ENCODE measurements around the gene ITGB5.

ITGB5 gene

DNA sequence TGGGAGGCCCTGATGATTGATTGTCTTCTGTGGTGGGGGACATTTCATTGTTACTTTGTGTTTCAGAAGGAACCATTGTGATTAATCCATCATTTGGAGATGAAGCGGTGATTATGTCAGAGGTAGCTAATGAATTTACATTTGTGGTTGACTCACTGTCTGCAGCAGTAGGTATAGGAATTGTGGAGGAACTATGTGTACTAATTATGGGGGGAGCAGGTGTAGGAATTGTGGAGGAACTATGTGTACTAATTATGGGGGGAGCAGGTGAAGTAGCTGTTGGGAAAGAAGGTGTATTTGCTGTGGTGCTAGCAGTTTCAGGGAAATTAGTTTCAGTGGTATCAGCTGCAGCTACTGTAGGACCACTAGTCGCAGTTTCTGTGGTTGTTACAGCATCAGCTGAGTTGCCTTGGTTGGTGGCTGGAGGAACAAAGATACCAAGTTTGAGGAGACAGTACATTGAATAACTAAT lies 40.4 kb upstream of the ITGB5 start:
- DNase-seq (ENCODE audit: low spot score), result peak; percentile 42
- TF ChIP-seq, protein P1, sequence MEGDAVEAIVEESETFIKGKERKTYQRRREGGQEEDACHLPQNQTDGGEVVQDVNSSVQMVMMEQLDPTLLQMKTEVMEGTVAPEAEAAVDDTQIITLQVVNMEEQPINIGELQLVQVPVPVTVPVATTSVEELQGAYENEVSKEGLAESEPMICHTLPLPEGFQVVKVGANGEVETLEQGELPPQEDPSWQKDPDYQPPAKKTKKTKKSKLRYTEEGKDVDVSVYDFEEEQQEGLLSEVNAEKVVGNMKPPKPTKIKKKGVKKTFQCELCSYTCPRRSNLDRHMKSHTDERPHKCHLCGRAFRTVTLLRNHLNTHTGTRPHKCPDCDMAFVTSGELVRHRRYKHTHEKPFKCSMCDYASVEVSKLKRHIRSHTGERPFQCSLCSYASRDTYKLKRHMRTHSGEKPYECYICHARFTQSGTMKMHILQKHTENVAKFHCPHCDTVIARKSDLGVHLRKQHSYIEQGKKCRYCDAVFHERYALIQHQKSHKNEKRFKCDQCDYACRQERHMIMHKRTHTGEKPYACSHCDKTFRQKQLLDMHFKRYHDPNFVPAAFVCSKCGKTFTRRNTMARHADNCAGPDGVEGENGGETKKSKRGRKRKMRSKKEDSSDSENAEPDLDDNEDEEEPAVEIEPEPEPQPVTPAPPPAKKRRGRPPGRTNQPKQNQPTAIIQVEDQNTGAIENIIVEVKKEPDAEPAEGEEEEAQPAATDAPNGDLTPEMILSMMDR (IDR thresholded peaks at IDR 0.05; ENCODE audit: extremely low read depth, insufficient read depth, missing control alignments), result no peak
- in situ Hi-C loops (cut with MboI; ENCODE audit: low pct_unique_long_range_greater_than_20kb, low sequenced_read_pairs, unreplicated experiment), result loop anchor here (25.0 kb wide), 1 partner anchor 510 kb away; no protein-coding TSS in a partner anchor

DNA sequence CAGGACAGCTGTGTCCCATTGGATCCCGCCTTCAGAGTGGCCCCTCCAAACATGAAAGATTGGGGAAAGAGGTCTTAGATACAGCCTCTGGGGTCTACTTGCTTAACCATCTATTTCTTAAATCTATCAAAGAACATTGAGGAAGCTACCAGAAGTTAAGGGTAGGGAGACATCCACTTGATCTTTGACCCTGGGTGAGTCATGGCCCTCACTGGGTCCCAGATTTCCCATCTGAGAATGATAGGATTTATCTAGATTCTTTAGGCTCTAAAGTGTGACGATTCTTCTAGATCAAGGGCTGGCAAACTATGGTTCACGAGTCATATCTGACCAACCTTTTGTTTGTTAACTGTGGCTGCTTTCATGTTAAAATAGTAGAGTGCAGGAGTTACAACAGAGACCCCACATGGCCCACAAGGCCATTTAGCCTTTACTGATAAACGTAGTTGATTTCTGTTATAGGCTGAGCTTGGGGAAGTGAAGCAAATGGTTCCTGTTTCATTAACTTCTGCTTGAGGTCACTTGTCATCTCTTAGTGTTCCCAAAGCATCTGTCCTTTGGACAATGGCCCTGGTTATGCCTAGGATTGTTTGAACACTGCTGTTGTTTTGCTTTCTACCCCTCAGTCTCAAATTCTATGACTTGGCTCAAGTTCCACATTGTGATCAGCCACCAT lies 39.4 kb upstream of the ITGB5 start:
- TF ChIP-seq, protein P1 (IDR thresholded peaks at IDR 0.05; ENCODE audit: extremely low read depth, insufficient read depth, missing control alignments), result no peak
- DNase-seq (ENCODE audit: low spot score), result no peak
- in situ Hi-C loops (cut with MboI; ENCODE audit: low pct_unique_long_range_greater_than_20kb, low sequenced_read_pairs, unreplicated experiment), result loop anchor here (25.0 kb wide), 1 partner anchor 511 kb away; no protein-coding TSS in a partner anchor

DNA sequence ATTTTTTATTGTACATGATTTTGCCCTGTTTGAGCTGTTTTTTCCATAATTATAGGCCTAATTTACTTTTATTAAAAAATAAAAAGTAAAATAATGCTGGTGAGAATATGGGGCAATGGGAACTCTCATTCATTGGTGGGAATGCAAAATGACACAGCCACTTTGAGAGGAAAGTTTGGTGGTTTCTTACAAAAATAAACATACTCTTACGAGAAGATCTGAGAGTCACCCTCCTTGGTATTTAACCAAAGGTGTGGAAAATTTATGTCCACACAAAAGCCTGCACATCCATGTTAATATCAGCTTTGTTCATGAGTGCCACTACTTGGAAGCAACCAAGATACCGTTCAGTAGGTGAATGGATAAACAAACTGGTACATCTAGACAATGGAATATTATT lies 37.6 kb upstream of the ITGB5 start:
- in situ Hi-C loops (cut with MboI; ENCODE audit: low pct_unique_long_range_greater_than_20kb, low sequenced_read_pairs, unreplicated experiment), result loop anchor here (25.0 kb wide), 1 partner anchor 513 kb away; no protein-coding TSS in a partner anchor
- DNase-seq (ENCODE audit: low spot score), result no peak

GRCh38 chr3:124923833-124924232 lies 36.7 kb upstream of the ITGB5 start:
- no peak for DNase-seq (ENCODE audit: low spot score)
- in situ Hi-C loops (cut with MboI; ENCODE audit: low pct_unique_long_range_greater_than_20kb, low sequenced_read_pairs, unreplicated experiment), result no loop called here
- TF ChIP-seq, protein P1 (IDR thresholded peaks at IDR 0.05; ENCODE audit: extremely low read depth, insufficient read depth, missing control alignments), result no peak

More for the DNA sequence above, 37.6 kb upstream of the ITGB5 start:
- TF ChIP-seq, protein P1 (IDR thresholded peaks at IDR 0.05; ENCODE audit: extremely low read depth, insufficient read depth, missing control alignments), result no peak

DNA sequence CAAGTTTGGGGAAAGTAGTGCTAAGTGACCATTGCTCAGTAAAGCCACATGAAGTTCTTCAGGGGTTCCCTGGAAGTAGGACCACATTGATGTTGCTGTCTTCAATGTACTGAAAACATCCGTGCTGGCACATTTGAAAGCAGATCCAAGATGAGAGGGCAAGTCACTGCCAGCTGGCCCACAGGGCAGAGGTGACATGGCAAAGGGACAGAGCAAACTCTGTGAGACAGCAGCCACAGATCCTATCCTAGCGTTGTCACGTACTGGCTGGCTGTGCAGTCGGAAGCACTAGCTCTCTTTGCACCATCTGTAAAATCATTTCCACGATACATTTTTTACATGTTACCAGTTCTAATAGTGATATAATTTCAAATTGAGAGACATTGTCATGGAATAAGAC lies 33.6 kb upstream of the ITGB5 start:
- TF ChIP-seq, protein P1 (IDR thresholded peaks at IDR 0.05; ENCODE audit: extremely low read depth, insufficient read depth, missing control alignments), result no peak
- DNase-seq (ENCODE audit: low spot score), result no peak
- in situ Hi-C loops (cut with MboI; ENCODE audit: low pct_unique_long_range_greater_than_20kb, low sequenced_read_pairs, unreplicated experiment), result no loop called here

GRCh38 chr3:124919756-124920155 lies 32.6 kb upstream of the ITGB5 start:
- DNase-seq (ENCODE audit: low spot score), result no peak
- in situ Hi-C loops (cut with MboI; ENCODE audit: low pct_unique_long_range_greater_than_20kb, low sequenced_read_pairs, unreplicated experiment), result no loop called here
- TF ChIP-seq, protein P1 (IDR thresholded peaks at IDR 0.05; ENCODE audit: extremely low read depth, insufficient read depth, missing control alignments), result no peak
